GM06990 (cell line): ENCODE results near the gene TM9SF1.

Experiments
- DNase-seq: peaks from one replicate; pipeline ENCODE4 v3.0.0-alpha.2; 2011; ENCODE audit not compliant: insufficient read length; ENCODE audit errors: extremely low read depth
- H3K27me3 ChIP-seq: replicated peaks from 2 replicates; pipeline ENCODE4 v1.6.0; 2011; ENCODE audit warnings: low read length; ENCODE audit not compliant: control insufficient read depth, insufficient read depth
- H3K36me3 ChIP-seq: 2 replicates; pipeline ENCODE4 v1.5.1; 2011; ENCODE audit warnings: low read length; ENCODE audit not compliant: control insufficient read depth, insufficient read depth
- H3K4me3 ChIP-seq: replicated peaks from 2 replicates; pipeline ENCODE4 v1.5.1; 2011; ENCODE audit warnings: low read depth, mild to moderate bottlenecking, control low read depth, low read length
- CTCF ChIP-seq: IDR thresholded peaks from 2 replicates; pipeline ENCODE4 v1.5.1; 2011; ENCODE audit warnings: low read length, control low read depth, mild to moderate bottlenecking, inconsistent platforms; ENCODE audit not compliant: insufficient read depth, poor library complexity, severe bottlenecking

Gene TM9SF1

DNA sequence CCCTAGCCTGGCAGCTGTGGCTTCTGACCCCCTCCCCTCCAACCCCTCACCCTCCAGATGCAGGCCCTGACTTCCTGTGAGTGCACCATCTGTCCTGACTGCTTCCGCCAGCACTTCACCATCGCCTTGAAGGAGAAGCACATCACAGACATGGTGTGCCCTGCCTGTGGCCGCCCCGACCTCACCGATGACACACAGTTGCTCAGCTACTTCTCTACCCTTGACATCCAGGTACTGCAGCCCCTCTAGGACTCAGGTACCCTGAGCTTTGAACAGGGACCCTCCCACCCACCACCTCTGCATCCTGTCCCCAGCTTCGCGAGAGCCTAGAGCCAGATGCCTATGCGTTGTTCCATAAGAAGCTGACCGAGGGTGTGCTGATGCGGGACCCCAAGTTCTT lies 40.1 kb downstream of the TM9SF1 start:
- H3K36me3 ChIP-seq: peaks cover 51% of the 10 kb centered on the region
- H3K27me3 ChIP-seq: no peaks in the 10 kb centered on the region
- no peak overlapping the region for H3K4me3 ChIP-seq
- DNase-seq: no peak
- TF ChIP-seq CTCF: no peak

DNA sequence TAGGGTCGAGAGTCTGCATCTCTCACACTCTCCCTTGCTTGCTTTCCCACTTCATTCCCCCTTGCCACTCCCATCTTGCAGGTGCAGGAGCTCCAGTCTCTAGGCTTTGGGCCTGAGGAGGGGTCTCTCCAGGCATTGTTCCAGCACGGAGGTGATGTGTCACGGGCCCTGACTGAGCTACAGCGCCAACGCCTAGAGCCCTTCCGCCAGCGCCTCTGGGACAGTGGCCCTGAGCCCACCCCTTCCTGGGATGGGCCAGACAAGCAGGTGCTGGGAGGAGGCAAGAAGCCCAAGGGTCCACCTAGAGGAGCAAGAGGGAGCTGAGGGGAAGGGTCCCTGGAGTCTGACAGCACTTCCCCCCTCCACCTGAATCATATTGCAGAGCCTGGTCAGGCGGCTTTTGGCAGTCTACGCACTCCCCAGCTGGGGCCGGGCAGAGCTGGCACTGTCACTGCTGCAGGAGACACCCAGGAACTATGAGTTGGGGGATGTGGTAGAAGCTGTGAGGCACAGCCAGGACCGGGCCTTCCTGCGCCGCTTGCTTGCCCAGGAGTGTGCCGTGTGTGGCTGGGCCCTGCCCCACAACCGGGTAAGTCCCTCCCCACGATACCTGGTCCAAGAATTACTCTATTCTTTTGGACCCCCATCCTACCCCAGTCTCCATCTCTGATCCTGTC lies 43.7 kb downstream of the TM9SF1 start:
- no peaks in the 10 kb centered on the region for H3K27me3 ChIP-seq
- TF ChIP-seq CTCF: no peak
- H3K36me3 ChIP-seq: peaks cover 36% of the 10 kb centered on the region
- no peak for DNase-seq
- H3K4me3 ChIP-seq: no peak overlapping the region

- no peak for TF ChIP-seq CTCF
- Histone ChIP-seq H3K36me3 (peaks cover 33% of the 10 kb centered on the region), H3K27me3 (no peaks in the 10 kb centered on the region), H3K4me3 (no peak overlapping the region)
- DNase-seq: no peak
These were observed 44.2 kb downstream of the TM9SF1 start for GRCh38 chr14:24150993-24151392.

- H3K27me3 ChIP-seq: no peaks in the 10 kb centered on the region
- H3K36me3 ChIP-seq: peaks cover 32% of the 10 kb centered on the region
- no peak overlapping the region for H3K4me3 ChIP-seq
- no peak for TF ChIP-seq CTCF
- DNase-seq: no peak
These were observed 44.7 kb downstream of the TM9SF1 start for GRCh38 chr14:24150567-24150966.

DNA sequence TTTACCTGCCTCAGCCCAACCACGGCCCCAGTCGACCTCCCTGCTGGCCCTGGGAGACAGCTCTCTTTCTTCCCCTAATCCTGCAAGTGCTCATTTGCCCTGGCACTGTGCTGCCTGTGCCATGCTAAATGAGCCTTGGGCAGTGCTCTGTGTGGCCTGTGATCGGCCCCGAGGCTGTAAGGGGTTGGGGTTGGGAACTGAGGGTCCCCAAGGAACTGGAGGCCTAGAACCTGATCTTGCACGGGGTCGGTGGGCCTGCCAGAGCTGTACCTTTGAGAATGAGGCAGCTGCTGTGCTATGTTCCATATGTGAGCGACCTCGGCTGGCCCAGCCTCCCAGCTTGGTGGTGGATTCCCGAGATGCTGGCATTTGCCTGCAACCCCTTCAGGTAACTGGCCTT lies 45.2 kb downstream of the TM9SF1 start:
- DNase-seq: no peak
- Histone ChIP-seq H3K36me3 (peaks cover 31% of the 10 kb centered on the region), H3K27me3 (no peaks in the 10 kb centered on the region), H3K4me3 (no peak overlapping the region)
- TF ChIP-seq CTCF: no peak
